ENCODE measurements around the gene THEMIS.
"Not testable (repeated sequence)": the region's sequence is repeated elsewhere in the genome, so short reads cannot be mapped to it uniquely, and the experiment has no call there.

THEMIS gene

GRCh38 chr6:127912914-127913313 lies 12.1 kb upstream of the THEMIS start:
- no peak for DNase-seq (ENCODE audit: low read depth)

- DNase-seq (ENCODE audit: low read depth), result no peak
Observed at GRCh38 chr6:127907960-127908640, 7.2 kb upstream of the THEMIS start.

- DNase-seq (ENCODE audit: low read depth), result no peak
Observed at GRCh38 chr6:127904160-127904559, 3.3 kb upstream of the THEMIS start.

GRCh38 chr6:127902933-127903332 lies 2.1 kb upstream of the THEMIS start:
- DNase-seq (ENCODE audit: low read depth), result no peak

- no peak for DNase-seq (ENCODE audit: low read depth)
Observed at GRCh38 chr6:127897484-127897883, 3.4 kb downstream of the THEMIS start.

- DNase-seq (ENCODE audit: low read depth), result no peak
Observed at GRCh38 chr6:127894051-127894450, 6.8 kb downstream of the THEMIS start.

- no peak for DNase-seq (ENCODE audit: low read depth)
Observed at GRCh38 chr6:127893541-127893940, 7.3 kb downstream of the THEMIS start.

GRCh38 chr6:127891731-127892326 lies 9.0 kb downstream of the THEMIS start:
- DNase-seq (ENCODE audit: low read depth), result no peak

- DNase-seq (ENCODE audit: low read depth), result no peak
Observed at GRCh38 chr6:127886603-127887002, 14.3 kb downstream of the THEMIS start.

- no peak for DNase-seq (ENCODE audit: low read depth)
Observed at GRCh38 chr6:127884134-127884533, 16.7 kb downstream of the THEMIS start.

GRCh38 chr6:127881949-127882348 lies 18.9 kb downstream of the THEMIS start:
- DNase-seq (ENCODE audit: low read depth), result not testable (repeated sequence)

GRCh38 chr6:127880429-127880828 lies 20.4 kb downstream of the THEMIS start:
- DNase-seq (ENCODE audit: low read depth), result no peak

- DNase-seq (ENCODE audit: low read depth), result no peak
Observed at GRCh38 chr6:127879685-127880084, 21.2 kb downstream of the THEMIS start.

- no peak for DNase-seq (ENCODE audit: low read depth)
Observed at GRCh38 chr6:127878115-127878514, 22.7 kb downstream of the THEMIS start.

- no peak for DNase-seq (ENCODE audit: low read depth)
Observed at GRCh38 chr6:127877231-127877630, 23.6 kb downstream of the THEMIS start.

GRCh38 chr6:127869772-127870404 lies 31.0 kb downstream of the THEMIS start:
- DNase-seq (ENCODE audit: low read depth), result no peak

- DNase-seq (ENCODE audit: low read depth), result no peak
Observed at GRCh38 chr6:127869183-127869582, 31.7 kb downstream of the THEMIS start.

- no peak for DNase-seq (ENCODE audit: low read depth)
Observed at GRCh38 chr6:127868338-127868737, 32.5 kb downstream of the THEMIS start.

- no peak for DNase-seq (ENCODE audit: low read depth)
Observed at GRCh38 chr6:127866766-127867165, 34.1 kb downstream of the THEMIS start.

- DNase-seq (ENCODE audit: low read depth), result no peak
Observed at GRCh38 chr6:127865108-127865507, 35.8 kb downstream of the THEMIS start.

GRCh38 chr6:127864701-127865100 lies 36.2 kb downstream of the THEMIS start:
- DNase-seq (ENCODE audit: low read depth), result no peak

- DNase-seq (ENCODE audit: low read depth), result no peak
Observed at GRCh38 chr6:127860723-127861122, 40.1 kb downstream of the THEMIS start.

GRCh38 chr6:127859956-127860355 lies 40.9 kb downstream of the THEMIS start:
- DNase-seq (ENCODE audit: low read depth), result no peak

Data from activated T-helper 1 cell treated with Interleukin-2 at 50 U/mL for 16 hours (primary cell).